ENCODE results near the gene AMOTL2.

DNA sequence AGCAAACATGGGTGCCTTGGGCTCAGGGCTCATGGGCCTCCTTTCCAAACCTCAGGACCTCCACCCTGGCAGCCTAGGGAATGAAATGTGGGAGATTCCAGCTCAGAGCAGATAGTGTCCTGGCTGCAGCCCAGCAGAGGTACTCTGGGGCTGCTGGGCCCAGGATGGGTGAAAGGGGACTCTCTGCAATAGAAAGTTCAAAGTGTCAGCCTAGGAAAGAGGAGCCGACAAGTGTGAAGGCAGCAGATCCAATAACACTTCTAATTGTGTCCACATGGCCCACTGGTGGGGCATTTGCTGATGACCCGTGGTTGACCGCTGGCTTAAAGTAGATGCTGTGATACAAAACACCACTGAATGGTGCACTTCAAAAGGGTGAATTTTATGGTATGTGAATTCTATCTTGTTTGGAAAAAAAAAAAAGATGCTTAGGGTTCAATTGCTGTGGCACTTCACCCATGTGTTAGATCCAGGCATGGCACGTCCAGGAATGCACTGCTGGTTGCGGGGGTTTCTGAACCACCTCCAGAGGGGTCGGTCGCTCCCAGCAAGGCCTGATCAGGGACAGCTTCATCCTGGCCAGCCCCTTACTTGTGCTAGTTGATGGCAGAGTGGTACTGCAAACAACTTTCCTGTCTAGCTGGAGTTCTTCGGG lies 20.9 kb downstream of the AMOTL2 start:
- no peak for TF ChIP-seq POLR2A (IDR thresholded peaks at IDR 0.05; ENCODE audit: low read depth, low read length)
- no peak for TF ChIP-seq TAF1 (IDR thresholded peaks at IDR 0.05; ENCODE audit: borderline replicate concordance, low read depth, low read length)
- TF ChIP-seq POLR2AphosphoS5 (IDR thresholded peaks at IDR 0.05; ENCODE audit: low read depth, low read length) = no peak
